Hepatocyte (in vitro differentiated cells): Measurements from ENCODE around the gene ECHDC3. TPM values are rescaled to one million over a fixed set of nuclear protein-coding genes. Genes with fewer than 3 reads are reported as not detected.

Source experiments
- DNase-seq: peaks from one replicate; pipeline ENCODE4 v3.0.0-alpha.2; 2016; ENCODE audit warnings: low spot score
- H2AFZ ChIP-seq: fragments of 200-600 bp; sonication (generic); 2 replicates; pipeline ENCODE4 v1.6.0; 2016; ENCODE audit warnings: antibody characterized with exemption, mild to moderate bottlenecking
- H3K27ac ChIP-seq: fragments of 200-600 bp; sonication (generic); 2 replicates; pipeline ENCODE4 v1.5.1; 2016; ENCODE audit warnings: mild to moderate bottlenecking
- H3K27me3 ChIP-seq: fragments of 200-600 bp; sonication (generic); 2 replicates; pipeline ENCODE4 v1.6.1; 2016
- H3K36me3 ChIP-seq: fragments of 200-600 bp; sonication (generic); replicated peaks from 2 replicates; pipeline ENCODE4 v1.5.1; 2016; ENCODE audit warnings: low read depth; ENCODE audit not compliant: insufficient read depth
- H3K4me1 ChIP-seq: fragments of 200-600 bp; sonication (generic); 2 replicates; pipeline ENCODE4 v1.5.1; 2016; ENCODE audit warnings: mild to moderate bottlenecking, moderate library complexity; ENCODE audit not compliant: insufficient read depth
- H3K4me2 ChIP-seq: fragments of 200-600 bp; sonication (generic); 2 replicates; pipeline ENCODE4 v1.6.0; 2016
- H3K4me3 ChIP-seq: fragments of 200-600 bp; sonication (generic); 2 replicates; pipeline ENCODE4 v1.5.1; 2016; ENCODE audit warnings: mild to moderate bottlenecking
- H3K79me2 ChIP-seq: fragments of 200-600 bp; sonication (generic); 2 replicates; pipeline ENCODE4 v1.6.0; 2017; ENCODE audit warnings: mild to moderate bottlenecking
- H3K9me2 ChIP-seq: fragments of 200-600 bp; sonication (generic); replicated peaks from 2 replicates; pipeline ENCODE4 v1.6.0; 2017; ENCODE audit warnings: mild to moderate bottlenecking; ENCODE audit not compliant: insufficient read depth
- H3K9me3 ChIP-seq: fragments of 200-600 bp; sonication (generic); 2 replicates; pipeline ENCODE4 v1.5.1; 2016; ENCODE audit warnings: low read depth, mild to moderate bottlenecking
- H4K20me1 ChIP-seq: fragments of 200-600 bp; sonication (generic); 2 replicates; pipeline ENCODE4 v1.6.0; 2016; ENCODE audit warnings: mild to moderate bottlenecking; ENCODE audit not compliant: insufficient read depth, poor library complexity, severe bottlenecking
- EZH2 ChIP-seq: fragments of 200-600 bp; sonication (generic); IDR thresholded peaks from 2 replicates; pipeline ENCODE4 v1.6.1; 2016; ENCODE audit warnings: antibody characterized with exemption, mild to moderate bottlenecking, borderline replicate concordance
- EZH2phosphoT487 ChIP-seq: fragments of 200-600 bp; sonication (generic); IDR thresholded peaks from one replicate; pipeline ENCODE4 v1.6.1; 2018; ENCODE audit warnings: antibody characterized with exemption, mild to moderate bottlenecking, low read depth, moderate library complexity; ENCODE audit not compliant: unreplicated experiment, severe bottlenecking
- WGBS: methylation state at CpG from one replicate; pipeline ENCODE4 v1.1.6; 2016; ENCODE audit warnings: low lambda C conversion rate; ENCODE audit errors: missing lambda C conversion rate; 5-methylcytosine and 5-hydroxymethylcytosine counted together
- polyA plus RNA-seq: library from polyadenylated mRNA; unstranded; fragments of >200 nt; fragmentation: Nextera tagmentation; extraction: Ambion mirVana; gene quantifications from 2 replicates; pipeline ENCODE4 v1.2.1, GENCODE V29; 2016
- total RNA-seq: library from RNA; depleted of rRNA; stranded (reverse); fragments of >200 nt; gene quantifications from 2 replicates; pipeline ENCODE4 v1.2.3, GENCODE V29; 2014
- TF ChIP-seq, protein P1 (sequence below): fragments of 200-600 bp; sonication (generic); IDR thresholded peaks from 2 replicates; pipeline ENCODE4 v1.5.1; 2016; ENCODE audit warnings: antibody characterized with exemption, mild to moderate bottlenecking; ENCODE audit not compliant: poor library complexity

Gene ECHDC3
- total and polyA plus RNA-seq, 2 experiments from 2014 or later: 13.2 to 14.8 TPM

DNA sequence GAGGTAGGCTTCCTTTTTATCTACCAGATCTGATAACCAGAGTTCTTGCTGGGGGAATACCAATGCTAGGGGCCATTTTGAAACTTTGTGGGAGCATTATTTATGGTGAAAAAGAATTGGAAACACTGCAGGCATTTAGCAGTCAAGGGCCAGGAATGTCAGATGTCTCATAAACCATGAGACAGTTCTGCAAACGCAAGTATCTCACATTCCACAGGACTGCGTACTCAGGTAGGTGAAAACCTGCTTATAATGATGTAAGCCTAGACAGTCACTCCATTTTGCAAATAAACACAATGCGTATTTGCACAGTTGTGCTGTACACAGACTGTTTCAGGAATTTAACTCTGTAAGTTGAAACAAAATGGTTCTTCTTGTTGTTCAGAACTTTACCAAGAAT is 33.9 kb downstream of the ECHDC3 start:
- Histone ChIP-seq H3K4me1 (no peaks in the 10 kb centered on the region), H3K27me3 (no peaks in the 10 kb centered on the region), H2AFZ (no peak overlapping the region), H4K20me1 (no peaks in the 10 kb centered on the region), H3K9me2 (no peaks in the 10 kb centered on the region), H3K27ac (peak overlapping the region; percentile 38), H3K36me3 (no peaks in the 10 kb centered on the region), H3K79me2 (no peaks in the 10 kb centered on the region), H3K4me3 (no peak overlapping the region), H3K4me2 (no peak overlapping the region), H3K9me3 (no peaks in the 10 kb centered on the region)
- peak; percentile 39 for DNase-seq
- 40% methylated on average over 3 of the region's 3 CpGs for WGBS
- TF ChIP-seq EZH2phosphoT487 (no peak), EZH2 (no peak)
- TF ChIP-seq, protein P1, sequence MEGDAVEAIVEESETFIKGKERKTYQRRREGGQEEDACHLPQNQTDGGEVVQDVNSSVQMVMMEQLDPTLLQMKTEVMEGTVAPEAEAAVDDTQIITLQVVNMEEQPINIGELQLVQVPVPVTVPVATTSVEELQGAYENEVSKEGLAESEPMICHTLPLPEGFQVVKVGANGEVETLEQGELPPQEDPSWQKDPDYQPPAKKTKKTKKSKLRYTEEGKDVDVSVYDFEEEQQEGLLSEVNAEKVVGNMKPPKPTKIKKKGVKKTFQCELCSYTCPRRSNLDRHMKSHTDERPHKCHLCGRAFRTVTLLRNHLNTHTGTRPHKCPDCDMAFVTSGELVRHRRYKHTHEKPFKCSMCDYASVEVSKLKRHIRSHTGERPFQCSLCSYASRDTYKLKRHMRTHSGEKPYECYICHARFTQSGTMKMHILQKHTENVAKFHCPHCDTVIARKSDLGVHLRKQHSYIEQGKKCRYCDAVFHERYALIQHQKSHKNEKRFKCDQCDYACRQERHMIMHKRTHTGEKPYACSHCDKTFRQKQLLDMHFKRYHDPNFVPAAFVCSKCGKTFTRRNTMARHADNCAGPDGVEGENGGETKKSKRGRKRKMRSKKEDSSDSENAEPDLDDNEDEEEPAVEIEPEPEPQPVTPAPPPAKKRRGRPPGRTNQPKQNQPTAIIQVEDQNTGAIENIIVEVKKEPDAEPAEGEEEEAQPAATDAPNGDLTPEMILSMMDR: no peak

DNA sequence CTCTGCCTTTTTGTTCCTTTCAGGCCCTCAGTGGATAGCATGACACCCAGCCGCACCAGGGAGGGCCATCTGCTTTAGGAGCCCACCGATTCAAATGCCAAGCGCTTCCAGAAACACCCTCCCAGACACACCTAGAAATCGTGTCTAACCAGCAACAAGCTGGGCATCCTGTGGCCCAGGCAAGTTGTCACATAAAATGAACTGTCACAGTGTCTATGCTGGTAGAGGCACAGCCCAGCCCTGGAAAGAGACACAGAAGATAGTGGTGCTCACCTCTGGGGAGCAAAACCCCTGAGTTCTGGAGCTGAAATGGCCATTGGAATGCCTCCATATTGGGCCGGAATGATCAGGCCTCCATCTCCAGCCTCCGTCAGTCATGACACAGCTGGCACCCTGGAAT is 38.9 kb downstream of the ECHDC3 start:
- WGBS: 90% methylated on average over 6 of the region's 6 CpGs
- H3K27me3 ChIP-seq: no peaks in the 10 kb centered on the region
- no peak overlapping the region for H3K27ac ChIP-seq
- H4K20me1 ChIP-seq: no peaks in the 10 kb centered on the region
- no peaks in the 10 kb centered on the region for H3K4me1 ChIP-seq
- no peak overlapping the region for H3K4me2 ChIP-seq
- H2AFZ ChIP-seq: no peak overlapping the region
- no peak overlapping the region for H3K4me3 ChIP-seq
- no peaks in the 10 kb centered on the region for H3K9me3 ChIP-seq
- H3K79me2 ChIP-seq: no peaks in the 10 kb centered on the region
- DNase-seq: no peak
- no peaks in the 10 kb centered on the region for H3K9me2 ChIP-seq
- no peaks in the 10 kb centered on the region for H3K36me3 ChIP-seq
- no peak for TF ChIP-seq EZH2phosphoT487
- no peak for TF ChIP-seq EZH2

DNA sequence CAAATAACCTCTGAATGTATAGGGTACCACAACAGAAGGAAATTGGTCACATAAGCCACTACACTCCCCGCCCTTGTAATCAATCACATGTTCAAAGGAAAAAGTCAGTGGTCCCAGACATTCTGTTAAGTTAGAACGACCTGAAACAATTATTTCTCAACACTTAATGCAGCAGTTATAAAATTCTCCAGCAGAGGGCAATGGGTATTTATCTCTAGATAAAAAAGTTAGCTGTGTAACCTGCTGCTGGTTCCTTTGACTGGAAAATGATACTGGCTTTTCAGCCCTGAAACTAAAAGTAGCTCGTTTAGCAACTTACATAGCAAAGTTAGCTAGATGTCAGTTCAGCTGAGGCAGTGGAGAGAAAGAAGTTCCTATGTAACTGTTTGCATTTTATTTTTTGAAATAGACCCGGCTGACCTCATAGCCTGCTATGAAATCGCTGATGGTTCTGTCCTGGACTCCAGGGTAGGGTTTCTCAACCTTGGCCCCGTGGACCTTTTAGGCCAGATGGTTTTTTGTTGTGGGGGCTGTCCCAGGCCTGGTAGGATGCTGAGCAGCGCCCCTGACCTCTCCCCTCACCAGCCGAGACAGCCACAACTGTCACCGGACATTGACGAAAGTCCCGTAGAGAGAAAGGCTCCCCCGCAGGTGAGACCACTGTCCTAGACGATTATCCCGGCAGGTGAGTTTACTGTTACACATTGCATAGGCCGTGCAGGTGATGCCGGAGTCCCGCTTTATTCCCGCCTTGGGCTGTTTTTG is 40.8 kb downstream of the ECHDC3 start:
- peak; percentile 87 for DNase-seq
- Histone ChIP-seq H2AFZ (no peak overlapping the region), H3K4me2 (no peak overlapping the region), H3K4me3 (no peak overlapping the region), H3K27me3 (no peaks in the 10 kb centered on the region), H3K36me3 (no peaks in the 10 kb centered on the region), H3K79me2 (no peaks in the 10 kb centered on the region), H3K4me1 (no peaks in the 10 kb centered on the region), H4K20me1 (no peaks in the 10 kb centered on the region), H3K9me2 (no peaks in the 10 kb centered on the region), H3K9me3 (no peaks in the 10 kb centered on the region), H3K27ac (no peak overlapping the region)
- 74% methylated on average over 18 of the region's 18 CpGs for WGBS
- TF ChIP-seq, protein P1: peak; percentile 85
- TF ChIP-seq EZH2: no peak

DNA sequence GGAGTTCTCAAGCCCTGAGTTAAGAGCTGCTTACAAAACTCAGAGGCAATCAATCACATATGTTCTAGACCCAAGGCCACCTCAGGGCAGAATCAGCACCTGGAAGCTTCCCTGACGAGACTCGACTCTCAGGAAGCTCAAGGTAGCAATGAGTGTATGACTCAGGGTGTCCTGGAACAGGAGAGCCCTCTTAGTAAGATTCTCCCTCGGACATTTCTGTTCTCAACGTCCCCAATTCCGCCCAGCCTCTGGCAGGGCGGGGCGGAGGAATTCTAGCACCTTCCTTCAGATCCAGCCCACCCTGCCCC is 41.3 kb downstream of the ECHDC3 start:
- Histone ChIP-seq H3K27me3 (no peaks in the 10 kb centered on the region), H3K9me3 (no peaks in the 10 kb centered on the region), H3K36me3 (no peaks in the 10 kb centered on the region), H3K4me3 (no peak overlapping the region), H3K4me1 (no peaks in the 10 kb centered on the region), H3K27ac (no peak overlapping the region), H4K20me1 (no peaks in the 10 kb centered on the region), H3K79me2 (no peaks in the 10 kb centered on the region), H3K9me2 (no peaks in the 10 kb centered on the region), H2AFZ (no peak overlapping the region), H3K4me2 (no peak overlapping the region)
- peak; percentile 6 for DNase-seq
- no peak for TF ChIP-seq EZH2phosphoT487
- TF ChIP-seq EZH2: no peak
- TF ChIP-seq, protein P1: no peak
- WGBS: 71% methylated on average over 7 of the region's 7 CpGs
